Activated T-helper 1 cell treated with anti-CD3 and anti-CD28 coated beads, Interleukin-2, amount 50 U/mL, for 16 hours (primary cell): ENCODE data around the gene ZNF236.

Experiments used
- DNase-seq, 2 donors: peaks; one replicate each; pipeline ENCODE4 v3.0.0-alpha.2; 2020; ENCODE audit warnings: low read depth in 1 of 2, low spot score in 1 of 2

The ZNF236 gene

GRCh38 chr18:76905821-76906220 lies 83.5 kb downstream of the ZNF236 start:
- DNase-seq: no peak

GRCh38 chr18:76908277-76908676 lies 85.9 kb downstream of the ZNF236 start:
- DNase-seq: no peak

GRCh38 chr18:76909439-76909838 lies 87.1 kb downstream of the ZNF236 start:
- no peak for DNase-seq

- no peak for DNase-seq
Observed at GRCh38 chr18:76911440-76911839, 89.1 kb downstream of the ZNF236 start.

GRCh38 chr18:76913583-76913982 lies 91.2 kb downstream of the ZNF236 start:
- no peak for DNase-seq

GRCh38 chr18:76914314-76914713 lies 92.0 kb downstream of the ZNF236 start:
- DNase-seq: no peak

GRCh38 chr18:76914796-76915195 lies 92.4 kb downstream of the ZNF236 start:
- DNase-seq: no peak

- no peak for DNase-seq
Observed at GRCh38 chr18:76915456-76915855, 93.1 kb downstream of the ZNF236 start.

- DNase-seq: no peak
Observed at GRCh38 chr18:76920974-76921373, 98.6 kb downstream of the ZNF236 start.

GRCh38 chr18:76922107-76922506 lies 99.8 kb downstream of the ZNF236 start:
- peak in 1 of 2 donors; percentile 5 for DNase-seq

- no peak for DNase-seq
Observed at GRCh38 chr18:76923485-76924085, 101.2 kb downstream of the ZNF236 start.

- no peak for DNase-seq
Observed at GRCh38 chr18:76925501-76925900, 103.1 kb downstream of the ZNF236 start.

- DNase-seq: no peak
Observed at GRCh38 chr18:76927223-76927725, 104.9 kb downstream of the ZNF236 start.

- DNase-seq: no peak
Observed at GRCh38 chr18:76928179-76928868, 106.0 kb downstream of the ZNF236 start.

- DNase-seq: no peak
Observed at GRCh38 chr18:76931171-76931570, 108.8 kb downstream of the ZNF236 start.

GRCh38 chr18:76932026-76932819 lies 109.9 kb downstream of the ZNF236 start:
- no peak for DNase-seq

GRCh38 chr18:76935722-76936337 lies 113.5 kb downstream of the ZNF236 start:
- no peak for DNase-seq

- DNase-seq: no peak
Observed at GRCh38 chr18:76936877-76937276, 114.5 kb downstream of the ZNF236 start.

- no peak for DNase-seq
Observed at GRCh38 chr18:76937597-76937996, 115.2 kb downstream of the ZNF236 start.

GRCh38 chr18:76938619-76939018 lies 116.3 kb downstream of the ZNF236 start:
- DNase-seq: no peak

- DNase-seq: no peak
Observed at GRCh38 chr18:76941284-76941683, 118.9 kb downstream of the ZNF236 start.
